Ecto neural progenitor cell (in vitro differentiated cells): ENCODE data around the gene GRN.

ENCODE experiments used
- DNase-seq: peaks from one replicate; pipeline ENCODE4 v3.0.0-alpha.2; 2018; ENCODE audit warnings: low spot score

Gene GRN

DNA sequence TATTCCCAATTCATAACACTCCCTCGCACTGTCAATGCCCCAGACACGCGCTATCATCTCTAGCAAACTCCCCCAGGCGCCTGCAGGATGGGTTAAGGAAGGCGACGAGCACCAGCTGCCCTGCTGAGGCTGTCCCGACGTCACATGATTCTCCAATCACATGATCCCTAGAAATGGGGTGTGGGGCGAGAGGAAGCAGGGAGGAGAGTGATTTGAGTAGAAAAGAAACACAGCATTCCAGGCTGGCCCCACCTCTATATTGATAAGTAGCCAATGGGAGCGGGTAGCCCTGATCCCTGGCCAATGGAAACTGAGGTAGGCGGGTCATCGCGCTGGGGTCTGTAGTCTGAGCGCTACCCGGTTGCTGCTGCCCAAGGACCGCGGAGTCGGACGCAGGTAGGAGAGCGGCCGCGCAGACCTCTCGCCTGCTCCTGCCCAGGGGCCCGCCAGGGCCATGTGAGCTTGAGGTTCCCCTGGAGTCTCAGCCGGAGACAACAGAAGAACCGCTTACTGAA, at the start of gene GRN:
GRN (plus strand) TSS at position 364 of the 515 bp plus-strand sequence. CDS start 3,863 bp downstream, outside the sequence.
- peak; percentile 99 for DNase-seq

GRCh38 chr17:44297975-44298374, 47.1 kb upstream of the GRN start:
- DNase-seq = no peak

- DNase-seq = no peak
Measured at GRCh38 chr17:44304651-44305050, 40.5 kb upstream of the GRN start.

- no peak for DNase-seq
Measured at GRCh38 chr17:44307387-44308186, 37.5 kb upstream of the GRN start.

GRCh38 chr17:44308320-44308818, 36.7 kb upstream of the GRN start, which contains the start of gene RUNDC3A:
TSS of gene RUNDC3A (plus strand) at chr17:44308601. CDS start at chr17:44308833, 232 bp downstream.
- DNase-seq = peak; percentile 99

GRCh38 chr17:44308865-44309264, 36.2 kb upstream of the GRN start:
- no peak for DNase-seq

- DNase-seq = no peak
Measured at GRCh38 chr17:44309472-44309871, 35.6 kb upstream of the GRN start.

GRCh38 chr17:44310188-44310587, 34.9 kb upstream of the GRN start:
- DNase-seq = no peak

GRCh38 chr17:44310609-44311376, 34.3 kb upstream of the GRN start:
- no peak for DNase-seq

DNA sequence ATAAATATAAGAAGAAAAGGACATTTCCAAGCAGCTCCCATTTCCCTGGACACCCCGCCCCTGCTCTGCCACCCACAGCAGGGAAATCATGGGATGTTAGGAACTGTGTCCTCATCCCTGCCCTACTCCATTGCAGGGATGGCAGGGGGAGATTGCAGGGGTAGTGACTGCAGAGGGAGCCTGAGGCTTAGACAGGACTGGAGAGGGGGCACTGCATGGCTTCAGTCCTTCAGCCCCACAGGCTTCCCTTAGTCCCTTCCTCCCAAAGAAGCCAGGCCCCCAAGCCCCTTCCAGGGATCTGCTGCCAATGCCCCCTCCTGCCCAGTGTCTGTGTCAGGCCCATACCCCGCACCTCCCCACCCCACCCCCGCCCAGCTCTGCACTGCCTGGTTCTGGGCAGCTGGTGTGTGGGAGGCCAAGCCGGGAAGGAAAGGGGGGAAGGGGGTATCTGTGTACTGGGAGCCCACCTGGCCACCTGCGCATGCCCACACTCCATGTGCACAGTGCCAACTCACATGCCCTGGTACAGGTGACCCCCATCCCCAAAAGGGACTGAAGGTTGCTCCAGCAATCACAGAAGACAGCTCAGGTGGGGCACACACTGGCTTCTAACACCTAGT, 33.4 kb upstream of the GRN start:
- DNase-seq = no peak

DNA sequence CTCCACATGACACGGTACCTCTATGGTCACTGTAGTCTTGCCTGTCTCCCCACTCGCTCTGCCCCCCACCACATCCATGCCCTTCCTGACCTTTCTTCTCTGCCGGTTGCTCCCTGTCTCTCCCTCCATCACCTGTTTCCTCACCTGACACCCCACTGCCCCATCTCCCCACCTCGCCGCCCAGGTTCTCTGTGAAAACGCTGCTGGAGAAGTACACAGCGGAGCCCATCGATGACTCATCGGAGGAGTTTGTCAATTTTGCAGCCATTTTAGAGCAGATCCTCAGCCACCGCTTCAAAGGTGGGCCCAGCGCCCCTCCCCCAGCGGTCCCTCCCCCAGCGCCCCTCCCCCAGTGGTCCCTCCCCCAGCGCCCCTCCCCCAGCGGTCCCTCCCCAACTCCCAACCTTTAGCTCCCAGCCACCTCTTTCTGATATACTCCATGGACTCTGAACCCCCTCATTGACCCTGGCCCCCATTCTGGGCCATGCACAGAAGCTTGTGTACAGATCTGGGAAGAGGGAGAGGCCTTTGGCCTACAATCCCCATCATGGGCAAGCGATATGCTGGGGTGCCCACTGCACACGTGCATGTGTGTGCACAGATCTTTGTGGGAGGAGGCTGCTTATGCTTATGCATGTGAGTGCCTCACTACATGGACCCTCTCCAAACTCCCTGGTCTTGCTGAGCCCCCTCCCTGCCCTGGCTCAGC, 32.6 kb upstream of the GRN start:
- DNase-seq = no peak

DNA sequence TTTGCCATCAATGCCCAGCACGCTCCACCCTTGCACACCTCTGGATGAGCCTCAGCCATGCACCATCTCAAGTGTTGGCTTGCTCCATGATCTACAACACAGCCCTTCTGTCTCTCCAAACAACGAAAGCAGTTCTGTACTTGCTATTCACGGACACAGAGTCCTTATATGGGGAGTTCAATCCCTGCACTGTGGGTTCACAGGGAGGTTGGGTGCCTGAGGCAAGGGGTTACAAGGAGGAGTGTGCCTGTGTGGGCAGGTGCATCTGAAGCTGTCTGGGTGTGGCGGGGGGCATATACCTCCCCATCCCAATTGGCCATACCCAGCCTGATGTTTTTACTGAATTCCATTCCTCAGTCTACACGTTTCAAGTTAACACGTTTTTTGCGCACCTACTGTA, 31.1 kb upstream of the GRN start:
- DNase-seq = no peak

DNA sequence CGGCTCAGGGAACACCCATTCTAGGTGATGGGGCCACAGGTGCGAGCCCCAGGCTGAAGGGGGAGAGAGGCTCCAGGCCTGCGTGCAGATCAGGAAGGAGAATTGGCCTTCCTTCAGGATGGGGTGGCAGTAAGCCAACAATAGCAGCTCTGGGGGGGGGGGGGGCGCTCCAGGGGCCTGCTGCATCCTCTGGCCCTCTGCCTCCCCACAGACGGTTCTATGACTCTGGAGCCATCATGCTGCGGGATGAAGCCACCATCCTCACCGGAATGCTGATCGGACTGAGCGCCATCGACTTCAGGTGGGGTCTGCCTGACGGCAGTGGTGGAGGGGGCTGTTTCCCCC, 30.6 kb upstream of the GRN start:
- DNase-seq = no peak

- peak; percentile 82 for DNase-seq
Measured at GRCh38 chr17:44314869-44315661, 30.0 kb upstream of the GRN start.

GRCh38 chr17:44315760-44316731, 29.1 kb upstream of the GRN start:
- DNase-seq = peak; percentile 89

- no peak for DNase-seq
Measured at GRCh38 chr17:44317545-44317944, 27.6 kb upstream of the GRN start.

GRCh38 chr17:44318077-44318892, 26.8 kb upstream of the GRN start:
- DNase-seq = no peak

GRCh38 chr17:44320066-44320465, 25.0 kb upstream of the GRN start:
- DNase-seq = no peak
